ENCODE results near the gene MAEA.

MAEA gene

GRCh38 chr4:1299301-1299860 lies 9.7 kb downstream of the MAEA start:
- no peak overlapping the region for H3K4me3 ChIP-seq (ENCODE audit: low read depth, low read length)

DNA sequence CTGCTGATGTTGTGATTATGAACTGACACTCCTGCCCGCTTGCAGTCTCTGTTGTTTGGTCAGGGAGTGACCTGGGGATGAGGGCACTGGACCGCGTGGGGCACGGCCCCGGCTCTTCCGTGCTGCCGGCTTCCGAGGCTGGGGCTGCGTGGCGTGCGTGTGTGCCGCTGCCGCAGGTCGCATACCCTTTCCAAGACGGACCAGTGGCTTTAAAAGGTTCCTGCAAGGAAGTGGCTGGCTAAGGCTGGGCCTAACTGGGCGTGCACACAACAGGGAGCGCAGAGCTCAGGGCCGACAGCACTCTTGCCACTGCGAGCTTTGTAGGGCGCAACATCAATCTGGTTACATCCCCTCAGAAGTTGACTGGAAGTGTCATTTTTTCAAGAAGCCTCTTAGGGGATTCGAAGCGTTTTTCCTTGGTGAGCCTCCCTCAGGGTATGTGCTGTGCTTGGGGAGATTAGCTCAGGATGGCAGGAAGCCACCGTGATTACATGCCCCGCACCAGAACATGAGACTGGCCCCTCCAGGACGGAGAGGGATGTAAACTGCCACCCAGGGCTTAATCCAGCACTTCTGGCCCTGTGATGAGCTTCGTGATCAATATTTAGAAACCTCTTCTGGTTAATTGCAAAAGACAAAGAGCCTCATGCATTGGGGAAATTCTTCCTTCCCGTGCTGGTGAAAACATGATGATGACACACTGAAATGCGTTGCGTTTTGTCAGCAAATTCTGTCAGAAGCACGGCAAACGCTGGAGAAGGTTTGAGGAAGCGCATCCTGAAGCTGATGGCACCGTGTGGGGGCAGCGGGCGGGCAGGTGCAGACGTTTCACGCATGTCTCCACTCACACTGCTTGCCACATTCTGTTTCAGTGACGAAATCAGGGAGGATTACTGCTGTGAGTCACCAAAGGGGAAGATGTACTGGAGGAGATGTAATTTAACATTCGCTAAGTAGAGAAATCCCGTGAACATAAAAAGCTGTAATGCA lies 11.1 kb downstream of the MAEA start:
- peak; percentile 100 for DNase-seq (ENCODE audit: low read depth)
- peak overlapping the region; percentile 9 for H3K4me3 ChIP-seq (ENCODE audit: low read depth, low read length)
- TF ChIP-seq, protein P1, sequence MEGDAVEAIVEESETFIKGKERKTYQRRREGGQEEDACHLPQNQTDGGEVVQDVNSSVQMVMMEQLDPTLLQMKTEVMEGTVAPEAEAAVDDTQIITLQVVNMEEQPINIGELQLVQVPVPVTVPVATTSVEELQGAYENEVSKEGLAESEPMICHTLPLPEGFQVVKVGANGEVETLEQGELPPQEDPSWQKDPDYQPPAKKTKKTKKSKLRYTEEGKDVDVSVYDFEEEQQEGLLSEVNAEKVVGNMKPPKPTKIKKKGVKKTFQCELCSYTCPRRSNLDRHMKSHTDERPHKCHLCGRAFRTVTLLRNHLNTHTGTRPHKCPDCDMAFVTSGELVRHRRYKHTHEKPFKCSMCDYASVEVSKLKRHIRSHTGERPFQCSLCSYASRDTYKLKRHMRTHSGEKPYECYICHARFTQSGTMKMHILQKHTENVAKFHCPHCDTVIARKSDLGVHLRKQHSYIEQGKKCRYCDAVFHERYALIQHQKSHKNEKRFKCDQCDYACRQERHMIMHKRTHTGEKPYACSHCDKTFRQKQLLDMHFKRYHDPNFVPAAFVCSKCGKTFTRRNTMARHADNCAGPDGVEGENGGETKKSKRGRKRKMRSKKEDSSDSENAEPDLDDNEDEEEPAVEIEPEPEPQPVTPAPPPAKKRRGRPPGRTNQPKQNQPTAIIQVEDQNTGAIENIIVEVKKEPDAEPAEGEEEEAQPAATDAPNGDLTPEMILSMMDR (IDR thresholded peaks at IDR 0.05; ENCODE audit: low read depth, low read length): no peak
- TF ChIP-seq POLR2A (IDR thresholded peaks at IDR 0.05; ENCODE audit: extremely low read depth, insufficient read length): no peak
- TF ChIP-seq, protein P2, sequence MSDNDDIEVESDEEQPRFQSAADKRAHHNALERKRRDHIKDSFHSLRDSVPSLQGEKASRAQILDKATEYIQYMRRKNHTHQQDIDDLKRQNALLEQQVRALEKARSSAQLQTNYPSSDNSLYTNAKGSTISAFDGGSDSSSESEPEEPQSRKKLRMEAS (IDR thresholded peaks at IDR 0.05; ENCODE audit: low read depth, low read length): peak; percentile 85
- peak; percentile 91 for TF ChIP-seq MYC (IDR thresholded peaks at IDR 0.05; ENCODE audit: low read depth, low read length)

More at GRCh38 chr4:1299301-1299860, 9.7 kb downstream of the MAEA start:
- no peak for TF ChIP-seq MYC (IDR thresholded peaks at IDR 0.05; ENCODE audit: low read depth, low read length)
- no peak for TF ChIP-seq POLR2A (IDR thresholded peaks at IDR 0.05; ENCODE audit: extremely low read depth, insufficient read length)
- TF ChIP-seq, protein P2 (IDR thresholded peaks at IDR 0.05; ENCODE audit: low read depth, low read length): no peak
- TF ChIP-seq, protein P1 (IDR thresholded peaks at IDR 0.05; ENCODE audit: low read depth, low read length): no peak
- no peak for DNase-seq (ENCODE audit: low read depth)

DNA sequence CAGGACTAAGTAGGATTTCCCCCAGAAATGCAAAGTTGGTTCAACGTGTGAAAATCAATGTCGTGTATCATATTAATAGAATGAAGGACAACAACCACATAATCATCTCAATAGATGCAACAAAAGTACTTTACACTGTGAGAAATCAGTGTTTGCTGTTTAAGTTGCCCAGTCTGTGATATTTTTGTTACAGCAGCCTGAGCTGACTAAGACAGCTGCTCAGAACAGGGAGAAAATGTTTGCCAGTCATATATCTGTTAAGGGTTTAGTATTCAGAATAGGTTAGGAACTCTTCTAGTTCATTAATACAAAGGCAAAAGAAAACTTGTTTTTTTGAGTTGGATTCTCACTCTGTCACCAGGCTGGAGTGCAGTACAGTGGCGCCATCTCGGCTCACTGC lies 12.5 kb downstream of the MAEA start:
- H3K4me3 ChIP-seq (ENCODE audit: low read depth, low read length): no peak overlapping the region
- DNase-seq (ENCODE audit: low read depth): no peak
- TF ChIP-seq, protein P2 (IDR thresholded peaks at IDR 0.05; ENCODE audit: low read depth, low read length): no peak
- TF ChIP-seq MYC (IDR thresholded peaks at IDR 0.05; ENCODE audit: low read depth, low read length) (no peak), POLR2A (IDR thresholded peaks at IDR 0.05; ENCODE audit: extremely low read depth, insufficient read length) (no peak)
- TF ChIP-seq, protein P1 (IDR thresholded peaks at IDR 0.05; ENCODE audit: low read depth, low read length): no peak

DNA sequence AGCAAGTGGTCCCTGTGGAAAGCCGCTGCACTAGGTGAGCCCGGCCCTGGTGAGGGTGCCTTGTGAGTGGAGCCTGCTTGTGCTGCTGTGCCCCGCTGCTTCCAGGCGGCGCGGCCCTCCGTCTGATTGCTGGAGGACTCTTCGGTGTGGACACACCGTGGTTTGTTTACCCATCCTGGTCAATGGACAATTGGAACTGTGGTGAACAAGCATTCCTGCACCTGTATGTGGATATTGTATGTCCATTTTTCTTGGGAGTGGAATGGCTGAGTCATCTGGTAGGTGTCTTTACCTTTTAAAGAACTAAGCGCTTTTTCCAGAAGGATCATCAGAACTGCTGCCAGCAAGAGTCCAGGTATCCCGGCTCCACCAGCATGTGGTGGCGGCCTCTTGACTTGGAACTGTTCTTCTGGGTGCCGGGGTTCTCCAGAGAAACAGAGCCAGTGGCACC lies 15.6 kb downstream of the MAEA start:
- TF ChIP-seq MYC (IDR thresholded peaks at IDR 0.05; ENCODE audit: low read depth, low read length) (no peak), POLR2A (IDR thresholded peaks at IDR 0.05; ENCODE audit: extremely low read depth, insufficient read length) (no peak)
- TF ChIP-seq, protein P1 (IDR thresholded peaks at IDR 0.05; ENCODE audit: low read depth, low read length): no peak
- TF ChIP-seq, protein P2 (IDR thresholded peaks at IDR 0.05; ENCODE audit: low read depth, low read length): no peak
- DNase-seq (ENCODE audit: low read depth): no peak
- H3K4me3 ChIP-seq (ENCODE audit: low read depth, low read length): no peak overlapping the region

DNA sequence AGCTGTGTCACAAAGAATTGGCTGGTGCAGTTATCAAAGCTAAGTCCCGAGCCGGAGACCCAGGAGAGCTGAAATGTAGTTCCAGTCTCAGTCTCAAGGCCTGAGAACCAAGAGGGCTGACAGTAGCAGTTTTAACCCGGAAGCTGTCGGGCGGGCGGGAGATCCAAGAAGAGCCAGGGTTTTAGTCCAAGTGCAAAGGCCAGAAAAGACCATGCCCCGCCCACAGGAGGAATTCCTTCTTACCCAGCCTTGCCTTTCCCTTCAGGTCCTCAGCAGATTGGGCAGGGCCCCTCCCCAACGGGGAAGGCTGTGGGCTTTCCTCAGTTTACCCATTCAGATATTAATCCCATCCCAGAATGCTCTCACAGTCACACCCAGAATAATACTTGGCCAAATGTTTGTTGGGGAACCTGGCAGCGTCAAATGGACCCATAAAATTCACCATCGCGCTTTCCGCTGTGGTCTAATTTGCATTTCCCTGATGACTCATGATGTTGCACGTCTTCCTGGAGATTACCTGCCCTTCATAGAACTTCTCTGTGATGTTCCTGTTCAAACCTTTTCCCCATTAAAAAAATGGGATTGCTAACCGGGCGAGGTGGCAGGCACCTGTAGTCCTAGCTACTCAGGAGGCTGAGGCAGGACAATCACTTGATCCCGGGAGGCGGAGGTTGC lies 16.2 kb downstream of the MAEA start:
- TF ChIP-seq MYC (IDR thresholded peaks at IDR 0.05; ENCODE audit: low read depth, low read length) (no peak), POLR2A (IDR thresholded peaks at IDR 0.05; ENCODE audit: extremely low read depth, insufficient read length) (no peak)
- TF ChIP-seq, protein P2 (IDR thresholded peaks at IDR 0.05; ENCODE audit: low read depth, low read length): no peak
- TF ChIP-seq, protein P1 (IDR thresholded peaks at IDR 0.05; ENCODE audit: low read depth, low read length): no peak
- no peak overlapping the region for H3K4me3 ChIP-seq (ENCODE audit: low read depth, low read length)
- no peak for DNase-seq (ENCODE audit: low read depth)

Measured in NB4 (cell line).